GM12865 (cell line): Measurements from ENCODE around the gene SMPD1.

Experiments used
- DNase-seq: peaks from one replicate; pipeline ENCODE4 v3.0.0; 2010; ENCODE audit warnings: low read depth
- H3K4me3 ChIP-seq: 2 replicates; pipeline ENCODE4 v1.5.1; 2011; ENCODE audit warnings: mild to moderate bottlenecking, low read depth, low read length, control low read depth
- TF ChIP-seq, protein P1 (sequence below): IDR thresholded peaks from 2 replicates; pipeline ENCODE4 v1.5.1; 2011; ENCODE audit warnings: low read length, control low read depth, low read depth, inconsistent platforms; ENCODE audit not compliant: insufficient read depth; ENCODE audit errors: missing control alignments

The SMPD1 gene

DNA sequence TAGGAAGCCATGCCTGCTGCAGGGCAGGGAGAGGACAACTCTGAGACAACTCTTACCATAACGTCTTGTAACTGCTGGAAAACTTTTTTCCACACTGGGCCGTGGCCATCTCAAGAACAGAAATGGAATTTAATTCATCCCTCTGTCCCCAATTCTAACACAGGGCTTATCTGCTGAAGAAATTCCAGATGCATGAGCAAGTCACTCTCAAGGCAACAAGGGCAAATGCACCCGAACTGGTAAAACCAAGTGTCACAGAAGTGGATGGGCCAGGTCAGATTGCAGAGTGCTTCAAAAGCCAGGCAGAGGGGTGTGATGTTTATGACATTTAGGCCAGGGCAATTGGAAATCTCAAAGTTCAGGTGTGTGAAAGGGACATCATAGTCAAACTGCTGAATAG lies 7.4 kb downstream of the SMPD1 start:
- TF ChIP-seq, protein P1, sequence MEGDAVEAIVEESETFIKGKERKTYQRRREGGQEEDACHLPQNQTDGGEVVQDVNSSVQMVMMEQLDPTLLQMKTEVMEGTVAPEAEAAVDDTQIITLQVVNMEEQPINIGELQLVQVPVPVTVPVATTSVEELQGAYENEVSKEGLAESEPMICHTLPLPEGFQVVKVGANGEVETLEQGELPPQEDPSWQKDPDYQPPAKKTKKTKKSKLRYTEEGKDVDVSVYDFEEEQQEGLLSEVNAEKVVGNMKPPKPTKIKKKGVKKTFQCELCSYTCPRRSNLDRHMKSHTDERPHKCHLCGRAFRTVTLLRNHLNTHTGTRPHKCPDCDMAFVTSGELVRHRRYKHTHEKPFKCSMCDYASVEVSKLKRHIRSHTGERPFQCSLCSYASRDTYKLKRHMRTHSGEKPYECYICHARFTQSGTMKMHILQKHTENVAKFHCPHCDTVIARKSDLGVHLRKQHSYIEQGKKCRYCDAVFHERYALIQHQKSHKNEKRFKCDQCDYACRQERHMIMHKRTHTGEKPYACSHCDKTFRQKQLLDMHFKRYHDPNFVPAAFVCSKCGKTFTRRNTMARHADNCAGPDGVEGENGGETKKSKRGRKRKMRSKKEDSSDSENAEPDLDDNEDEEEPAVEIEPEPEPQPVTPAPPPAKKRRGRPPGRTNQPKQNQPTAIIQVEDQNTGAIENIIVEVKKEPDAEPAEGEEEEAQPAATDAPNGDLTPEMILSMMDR, result no peak
- DNase-seq, result no peak
- no peak overlapping the region for H3K4me3 ChIP-seq

DNA sequence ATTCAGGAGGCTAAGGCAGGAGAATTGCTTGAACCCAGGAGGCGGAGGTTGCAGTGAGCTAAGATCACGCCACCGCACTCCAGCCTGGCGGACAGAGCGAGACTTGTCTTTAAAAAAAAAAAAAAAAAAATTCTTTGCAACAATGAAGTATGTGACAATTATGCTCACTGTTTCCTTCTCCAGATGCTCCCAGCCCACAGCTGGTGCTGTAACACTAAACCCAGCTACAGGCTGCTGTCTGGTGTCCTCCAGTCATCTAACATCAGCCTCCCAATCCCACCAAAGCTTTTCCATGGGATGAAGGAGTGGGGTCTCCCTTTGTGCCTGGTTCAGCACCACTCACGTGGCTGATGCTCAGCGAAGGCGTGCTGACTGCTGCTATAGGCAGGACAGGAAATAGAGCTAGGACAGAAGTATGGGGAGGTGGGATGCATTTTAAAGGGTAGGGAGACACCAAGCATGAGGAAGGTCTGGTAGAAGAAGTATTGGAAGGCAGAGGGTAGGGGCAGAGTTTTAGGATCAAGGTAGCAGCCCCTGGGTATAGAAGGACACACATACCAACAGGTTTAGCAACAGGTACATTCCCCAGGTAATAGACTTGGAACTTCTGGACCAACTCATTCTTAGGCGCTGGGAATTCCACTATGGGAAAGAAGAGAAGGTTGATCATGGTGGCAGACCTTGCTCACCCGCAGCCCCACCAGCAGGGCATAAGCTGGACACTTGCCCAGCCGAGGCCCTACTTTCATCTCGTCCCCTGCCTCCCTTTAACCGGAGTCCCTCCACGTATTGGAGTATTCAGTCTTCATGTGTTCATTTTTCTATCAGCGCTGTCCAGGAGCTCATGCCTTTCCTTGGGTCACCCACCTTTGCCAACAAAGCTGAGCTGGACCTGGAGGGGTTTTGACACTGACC lies 10.4 kb downstream of the SMPD1 start:
- no peak overlapping the region for H3K4me3 ChIP-seq
- no peak for DNase-seq
- TF ChIP-seq, protein P1, result no peak

DNA sequence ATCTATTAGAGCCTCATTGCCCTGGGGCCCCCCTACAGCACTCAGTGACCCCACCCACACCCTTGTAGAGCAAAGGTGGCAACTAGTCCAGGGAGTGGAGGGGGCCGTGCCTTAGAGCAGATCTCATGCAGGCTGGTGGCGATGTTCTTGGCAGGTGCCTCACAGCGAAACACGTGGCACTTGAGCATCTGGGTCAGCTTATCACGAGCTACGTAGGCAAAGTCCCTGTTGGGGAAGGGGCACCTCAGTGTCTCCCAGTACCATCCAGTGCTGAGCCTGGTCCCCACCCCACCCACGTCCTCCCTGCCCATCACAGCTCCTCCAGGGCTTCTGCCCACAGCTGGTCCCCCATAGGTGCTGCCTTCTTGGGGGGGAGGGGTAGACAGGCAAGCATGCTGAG lies 11.2 kb downstream of the SMPD1 start:
- TF ChIP-seq, protein P1, result no peak
- DNase-seq, result no peak
- no peak overlapping the region for H3K4me3 ChIP-seq

DNA sequence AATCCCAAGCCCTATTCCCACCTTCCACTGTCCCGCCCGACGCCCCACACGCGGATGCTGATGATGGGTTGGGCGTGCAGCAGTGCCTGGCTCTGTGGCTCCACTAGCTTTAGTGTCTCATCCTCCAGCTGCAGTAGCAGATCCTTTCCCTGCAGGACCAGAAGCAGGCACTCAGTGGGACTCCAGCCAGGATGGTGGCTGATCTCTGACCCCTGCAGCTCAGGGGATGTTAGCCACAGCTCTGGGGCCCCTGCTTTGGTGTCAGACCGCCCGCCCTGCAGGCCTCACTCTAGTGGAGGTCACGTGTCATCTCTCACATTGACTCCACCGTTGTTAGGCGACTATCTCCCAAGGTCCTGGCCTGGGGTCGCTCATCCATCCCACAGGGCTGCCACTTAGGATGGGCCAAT lies 11.8 kb downstream of the SMPD1 start:
- peak overlapping the region; percentile 11 for H3K4me3 ChIP-seq
- TF ChIP-seq, protein P1, result no peak
- peak; percentile 45 for DNase-seq

DNA sequence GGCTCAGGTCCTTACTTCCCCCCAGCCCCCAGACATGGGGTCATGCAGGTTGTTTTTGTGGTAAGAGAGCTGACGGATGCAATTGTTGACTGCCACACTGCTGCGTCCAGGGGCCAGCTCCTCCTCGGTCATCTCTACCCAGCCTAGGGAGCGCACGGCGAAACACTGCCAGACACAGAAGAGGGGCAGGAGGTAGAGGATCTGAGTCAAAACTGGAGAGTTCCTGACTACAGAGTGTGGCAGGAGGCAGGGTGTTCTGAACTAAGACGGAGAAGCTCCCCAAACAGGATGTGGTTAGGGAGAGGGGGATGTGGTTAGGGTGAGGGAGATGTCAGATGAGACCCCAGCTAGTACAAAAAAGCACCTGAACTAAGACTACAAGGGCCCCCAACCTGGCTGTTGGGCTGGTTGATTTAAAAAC lies 12.3 kb downstream of the SMPD1 start:
- peak overlapping the region; percentile 11 for H3K4me3 ChIP-seq
- DNase-seq, result peak; percentile 89
- TF ChIP-seq, protein P1, result no peak

DNA sequence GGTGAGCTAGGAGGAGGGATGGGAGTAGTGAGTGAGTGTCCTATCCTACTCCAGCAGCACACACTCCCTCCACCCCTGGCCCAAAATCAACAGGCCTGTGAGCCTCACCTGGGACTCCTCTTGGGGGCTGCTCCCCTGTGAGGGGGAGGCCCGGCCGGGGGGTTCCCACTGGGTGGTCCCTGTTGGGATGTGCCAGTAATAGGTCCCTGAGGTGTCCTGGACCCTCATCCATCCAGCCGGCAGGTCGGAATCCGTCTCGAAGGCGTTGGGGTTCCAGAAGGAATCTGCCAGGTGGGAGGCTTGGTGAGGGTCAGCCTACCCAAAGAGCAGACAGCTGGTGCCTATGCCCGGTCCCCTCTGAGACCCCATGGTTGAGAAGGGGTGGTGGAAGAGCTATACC lies 13.3 kb downstream of the SMPD1 start:
- no peak for DNase-seq
- H3K4me3 ChIP-seq, result no peak overlapping the region
- TF ChIP-seq, protein P1, result no peak
